Choroid plexus epithelial cell (primary cell): ENCODE results near the gene AIFM1.

ENCODE experiments used
- DNase-seq: peaks from one replicate; pipeline ENCODE4 v3.0.0-alpha.2; 2010; ENCODE audit warnings: low read depth
- H3K4me3 ChIP-seq: 2 replicates; pipeline ENCODE4 v1.5.1; 2011; ENCODE audit warnings: low read depth, mild to moderate bottlenecking, control low read depth, low read length, moderate library complexity
- CTCF ChIP-seq: conservative IDR thresholded peaks from 2 replicates; pipeline ENCODE4 v1.5.1; 2011; ENCODE audit warnings: low read depth, mild to moderate bottlenecking, control low read depth, inconsistent platforms, low read length, moderate library complexity

The AIFM1 gene

DNA sequence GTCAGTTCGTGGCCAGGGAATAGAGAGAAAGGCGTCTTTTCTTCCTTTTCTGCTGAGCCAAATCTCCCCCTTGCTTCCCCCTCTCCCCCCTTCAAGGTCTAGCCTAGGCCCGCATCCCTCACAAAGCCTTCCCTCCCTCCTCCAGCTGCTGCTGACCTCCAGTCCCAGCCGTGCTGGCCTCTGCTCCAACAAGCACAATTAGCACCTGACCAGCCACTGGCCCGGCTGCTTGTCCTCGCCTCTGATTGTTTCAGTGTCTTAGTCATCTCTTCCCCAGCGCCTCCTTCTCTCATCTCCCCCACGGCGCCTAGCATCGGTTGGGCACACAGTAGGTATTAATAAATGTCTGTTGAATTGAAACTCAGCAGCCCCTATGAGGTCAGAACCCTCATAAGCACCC is 59.6 kb downstream of the AIFM1 start:
- H3K4me3 ChIP-seq, result no peak overlapping the region
- DNase-seq, result no peak

GRCh38 chrX:130105244-130105643 is 60.4 kb downstream of the AIFM1 start:
- DNase-seq, result peak; percentile 38
- no peak for TF ChIP-seq CTCF
- no peak overlapping the region for H3K4me3 ChIP-seq

More for the DNA sequence above, 59.6 kb downstream of the AIFM1 start:
- no peak for TF ChIP-seq CTCF

DNA sequence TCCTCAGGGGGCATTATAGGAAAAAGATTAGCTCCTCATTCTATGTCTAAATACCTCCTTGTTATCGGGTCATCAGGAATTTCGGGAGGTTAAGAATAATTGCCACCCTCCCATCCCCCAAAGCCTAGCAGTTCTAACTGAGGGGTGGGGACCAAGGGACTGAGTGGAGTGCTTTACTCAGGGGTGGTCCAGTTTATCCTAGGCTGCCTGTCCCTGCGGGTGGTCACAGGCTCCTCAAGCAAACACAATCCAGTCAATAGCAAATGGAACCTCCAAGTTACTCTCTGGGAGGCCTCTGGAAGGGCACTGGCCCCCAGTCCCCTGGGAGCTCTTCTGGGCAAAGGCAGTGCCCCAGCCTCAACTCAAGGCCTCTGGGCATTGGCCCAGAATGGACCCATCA is 62.0 kb downstream of the AIFM1 start:
- no peak overlapping the region for H3K4me3 ChIP-seq
- TF ChIP-seq CTCF, result no peak

DNA sequence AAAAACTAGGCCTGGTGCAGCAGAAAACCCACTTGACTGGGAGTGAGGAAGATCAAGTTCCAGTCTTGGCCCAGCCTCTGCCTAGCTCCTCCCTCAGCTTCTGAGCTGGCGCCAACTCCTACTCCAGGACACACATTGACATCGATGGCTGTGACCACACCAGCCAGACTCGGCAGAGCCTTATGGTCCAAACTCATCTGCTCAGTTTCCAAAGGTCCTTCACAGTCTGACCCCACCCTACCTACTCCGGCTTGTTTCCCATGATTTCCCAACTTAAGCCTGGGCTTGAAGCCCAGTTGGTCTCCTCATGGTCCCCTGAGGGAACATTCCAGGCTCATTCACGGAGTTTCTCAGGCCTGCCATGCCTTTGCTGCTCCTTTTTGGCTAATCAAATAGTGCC is 65.5 kb downstream of the AIFM1 start:
- H3K4me3 ChIP-seq, result no peak overlapping the region
- peak; percentile 72 for DNase-seq

More for the DNA sequence above, 62.0 kb downstream of the AIFM1 start:
- DNase-seq, result no peak

GRCh38 chrX:130098210-130098552 is 67.5 kb downstream of the AIFM1 start:
- no peak for DNase-seq
- no peak for TF ChIP-seq CTCF
- no peak overlapping the region for H3K4me3 ChIP-seq

More for the DNA sequence above, 65.5 kb downstream of the AIFM1 start:
- no peak for TF ChIP-seq CTCF

DNA sequence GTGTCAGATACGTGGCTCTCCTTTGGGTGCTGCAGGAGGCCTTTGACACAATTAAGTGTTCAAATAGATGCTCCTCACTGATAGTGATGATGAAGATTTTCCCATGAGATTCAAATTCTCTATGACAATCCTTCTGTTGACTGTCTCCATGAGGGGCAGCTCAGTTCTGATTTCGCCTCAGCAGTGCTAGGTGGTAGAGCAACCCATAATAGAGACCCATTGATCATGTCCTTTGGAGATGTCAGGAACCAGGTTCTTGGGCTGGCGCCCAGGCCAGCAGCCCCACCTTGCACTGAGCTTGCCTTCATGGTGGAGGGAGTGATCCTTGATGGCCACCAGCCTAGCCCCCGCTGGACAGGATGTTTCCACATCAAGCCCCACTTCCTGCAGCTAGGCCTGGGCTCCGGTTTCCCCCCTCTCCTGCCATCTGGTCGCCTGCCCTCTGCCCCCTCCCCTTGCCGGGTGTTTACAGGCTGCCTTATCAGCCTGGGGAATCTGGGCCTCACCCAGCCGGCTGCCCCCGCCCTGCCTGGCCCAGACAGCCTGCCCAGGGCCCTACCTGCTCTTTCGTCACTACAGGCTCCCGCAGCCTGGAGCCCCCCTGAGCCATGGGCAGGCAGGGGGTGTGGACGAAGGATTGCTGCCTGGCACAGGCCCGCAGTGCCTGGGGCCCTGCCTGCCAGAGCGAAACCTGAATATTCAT is 68.0 kb downstream of the AIFM1 start:
- no peak for TF ChIP-seq CTCF
- DNase-seq, result no peak
- no peak overlapping the region for H3K4me3 ChIP-seq
